Hematopoietic multipotent progenitor cell treated with erythropoietin and hydrocortisone succinate and interleukin-3 and kit ligand, for 4 days (in vitro differentiated cells): ENCODE data around the gene HSPA1A.
"Not testable (repeated sequence)": the region's sequence is repeated elsewhere in the genome, so short reads cannot be mapped to it uniquely, and the experiment has no call there.

Experiments used
- DNase-seq: peaks from one replicate; pipeline ENCODE4 v3.0.0-alpha.2; 2015

Gene HSPA1A

DNA sequence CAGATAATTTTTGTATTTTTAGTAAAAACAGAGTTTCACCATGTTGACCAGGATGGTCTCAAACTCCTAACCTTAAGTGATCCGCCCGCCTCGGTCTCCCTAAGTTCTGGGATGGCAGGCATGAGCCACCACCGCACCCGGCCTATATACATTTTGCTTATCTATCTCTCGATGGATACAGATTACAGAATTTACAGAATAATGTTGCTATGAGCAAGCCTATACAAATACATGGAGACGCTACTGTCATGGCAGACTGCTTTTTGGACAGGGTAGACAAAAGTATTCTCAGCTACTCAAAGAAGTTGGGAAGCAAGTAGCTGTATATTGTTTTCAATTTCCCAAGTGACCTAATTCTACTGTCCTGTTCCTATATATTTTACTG is 1.9 kb upstream of the HSPA1A start:
- DNase-seq: no peak

DNA sequence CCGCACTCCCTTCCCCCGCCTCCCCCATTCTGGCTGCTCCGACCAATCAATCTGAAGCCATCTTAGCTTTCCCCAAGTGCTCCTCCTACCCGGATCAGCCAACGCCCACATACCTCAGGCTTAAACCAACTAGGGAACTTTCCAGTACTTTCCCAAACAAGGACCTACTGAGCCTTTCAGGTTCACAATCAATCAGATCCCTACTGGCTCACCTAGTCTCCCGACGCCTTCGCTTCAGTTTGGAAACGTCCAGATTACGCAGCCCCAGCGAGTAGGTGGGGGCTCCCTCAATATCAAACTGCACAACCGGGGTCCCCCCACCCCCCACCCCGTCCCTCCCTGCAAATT is 692 bp upstream of the HSPA1A start:
- DNase-seq: peak; percentile 95

DNA sequence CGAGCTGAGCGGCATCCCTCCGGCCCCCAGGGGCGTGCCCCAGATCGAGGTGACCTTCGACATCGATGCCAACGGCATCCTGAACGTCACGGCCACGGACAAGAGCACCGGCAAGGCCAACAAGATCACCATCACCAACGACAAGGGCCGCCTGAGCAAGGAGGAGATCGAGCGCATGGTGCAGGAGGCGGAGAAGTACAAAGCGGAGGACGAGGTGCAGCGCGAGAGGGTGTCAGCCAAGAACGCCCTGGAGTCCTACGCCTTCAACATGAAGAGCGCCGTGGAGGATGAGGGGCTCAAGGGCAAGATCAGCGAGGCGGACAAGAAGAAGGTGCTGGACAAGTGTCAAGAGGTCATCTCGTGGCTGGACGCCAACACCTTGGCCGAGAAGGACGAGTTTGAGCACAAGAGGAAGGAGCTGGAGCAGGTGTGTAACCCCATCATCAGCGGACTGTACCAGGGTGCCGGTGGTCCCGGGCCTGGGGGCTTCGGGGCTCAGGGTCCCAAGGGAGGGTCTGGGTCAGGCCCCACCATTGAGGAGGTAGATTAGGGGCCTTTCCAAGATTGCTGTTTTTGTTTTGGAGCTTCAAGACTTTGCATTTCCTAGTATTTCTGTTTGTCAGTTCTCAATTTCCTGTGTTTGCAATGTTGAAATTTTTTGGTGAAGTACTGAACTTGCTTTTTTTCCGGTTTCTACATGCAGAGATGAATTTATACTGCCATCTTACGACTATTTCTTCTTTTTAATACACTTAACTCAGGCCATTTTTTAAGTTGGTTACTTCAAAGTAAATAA is 2.0 kb downstream of the HSPA1A start:
- peak; percentile 72 for DNase-seq

DNA sequence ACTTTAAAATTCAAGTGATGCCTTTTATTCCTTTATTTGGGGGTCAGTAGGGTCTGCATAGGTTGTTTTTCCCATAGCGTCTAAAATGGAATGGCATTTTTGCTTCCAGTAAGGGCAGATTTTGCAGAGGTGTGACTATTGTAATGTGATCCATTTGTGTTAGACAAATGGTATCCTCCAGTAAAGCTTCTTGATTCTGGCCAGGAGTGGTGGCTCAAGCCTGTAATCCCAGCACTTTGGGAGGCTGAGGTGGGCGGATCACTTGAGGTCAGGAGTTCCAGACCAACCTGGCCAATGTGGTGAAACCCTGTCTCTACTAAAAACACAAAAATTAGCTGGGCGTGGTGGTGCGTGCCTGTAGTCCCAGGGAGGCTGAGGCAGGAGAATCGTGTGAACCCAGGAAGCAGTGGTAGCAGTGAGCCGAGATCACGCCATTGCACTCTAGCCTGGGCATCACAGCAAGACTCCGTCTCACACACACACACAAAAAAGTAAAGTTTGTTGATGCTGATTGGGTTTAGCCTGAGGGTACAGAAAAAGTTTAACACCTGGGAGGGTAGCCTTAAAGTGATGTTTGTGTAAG is 2.7 kb downstream of the HSPA1A start:
- not testable (repeated sequence) for DNase-seq

DNA sequence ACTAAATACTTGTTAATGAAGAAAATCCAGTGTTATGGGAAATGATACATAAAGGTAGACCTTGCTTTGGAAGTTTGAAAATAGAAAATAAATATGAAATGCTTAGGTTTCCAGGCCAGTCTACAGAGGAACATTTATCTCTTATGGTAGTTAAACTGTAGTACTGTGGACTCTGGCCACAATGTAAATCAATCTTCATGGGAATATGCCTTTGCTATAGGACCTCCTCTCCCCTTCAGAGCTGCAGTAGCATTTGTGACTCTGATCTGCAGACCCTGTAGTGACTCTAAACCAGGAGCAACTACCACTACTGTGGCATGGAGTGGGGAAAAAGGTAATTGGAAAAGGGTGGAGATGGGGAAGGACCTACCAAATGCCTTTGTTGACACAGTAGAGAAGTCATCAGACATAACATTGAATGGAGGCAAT is 4.5 kb downstream of the HSPA1A start:
- DNase-seq: no peak

DNA sequence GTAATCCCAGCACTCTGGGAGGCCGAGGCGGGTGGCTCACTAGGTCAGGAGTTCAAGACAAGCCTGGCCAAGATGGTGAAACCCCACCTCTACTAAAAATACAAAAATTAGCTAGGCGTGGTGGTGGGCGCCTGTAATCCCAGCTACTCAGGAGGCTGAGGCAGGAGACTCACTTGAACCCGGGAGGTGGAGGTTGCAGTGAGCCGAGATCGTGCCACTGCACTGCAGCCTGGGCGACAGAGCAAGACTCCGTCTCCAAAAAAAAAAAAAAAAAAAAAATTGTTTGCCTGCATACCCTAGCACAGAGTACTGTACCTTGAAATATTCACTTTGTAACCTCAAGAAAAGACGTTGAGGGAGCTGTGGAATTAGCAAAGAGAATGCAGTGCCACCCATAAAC is 5.1 kb downstream of the HSPA1A start:
- DNase-seq: not testable (repeated sequence)

DNA sequence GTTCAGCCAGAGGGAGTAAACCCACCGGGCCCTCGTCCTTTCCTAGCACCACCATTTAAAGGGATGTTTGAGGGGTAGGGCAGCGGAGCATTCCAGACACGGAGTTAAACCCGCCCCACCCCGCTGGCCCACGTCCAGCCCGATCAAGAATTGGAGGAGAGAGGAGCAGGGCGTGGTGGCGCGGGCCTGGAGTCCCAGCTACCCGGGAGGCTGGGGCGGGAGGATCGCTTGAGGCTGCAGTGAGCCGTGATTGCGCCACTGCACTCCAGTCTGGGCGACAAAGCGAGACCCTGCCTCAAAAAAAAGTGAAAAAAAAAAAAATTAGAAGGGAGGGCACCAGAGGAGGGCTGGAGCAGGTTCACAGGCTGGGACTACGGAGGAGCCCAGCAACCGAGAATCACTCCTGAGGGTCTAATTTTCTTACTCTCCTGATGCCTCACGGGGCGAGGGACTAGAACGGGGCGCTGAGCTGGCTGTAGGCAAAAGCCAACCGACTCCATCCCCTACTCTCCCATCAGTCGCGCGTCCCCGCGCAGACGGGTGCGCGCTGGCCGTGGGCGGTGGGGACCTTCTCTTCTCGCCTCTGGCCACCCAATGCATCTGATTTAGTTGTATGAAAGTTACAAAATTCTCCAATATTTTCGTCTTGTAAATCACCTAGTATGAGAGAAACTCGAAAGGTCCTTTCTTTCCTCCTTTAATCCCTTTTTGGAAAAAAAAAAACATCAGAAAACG is 6.1 kb downstream of the HSPA1A start:
- DNase-seq: peak; percentile 71

DNA sequence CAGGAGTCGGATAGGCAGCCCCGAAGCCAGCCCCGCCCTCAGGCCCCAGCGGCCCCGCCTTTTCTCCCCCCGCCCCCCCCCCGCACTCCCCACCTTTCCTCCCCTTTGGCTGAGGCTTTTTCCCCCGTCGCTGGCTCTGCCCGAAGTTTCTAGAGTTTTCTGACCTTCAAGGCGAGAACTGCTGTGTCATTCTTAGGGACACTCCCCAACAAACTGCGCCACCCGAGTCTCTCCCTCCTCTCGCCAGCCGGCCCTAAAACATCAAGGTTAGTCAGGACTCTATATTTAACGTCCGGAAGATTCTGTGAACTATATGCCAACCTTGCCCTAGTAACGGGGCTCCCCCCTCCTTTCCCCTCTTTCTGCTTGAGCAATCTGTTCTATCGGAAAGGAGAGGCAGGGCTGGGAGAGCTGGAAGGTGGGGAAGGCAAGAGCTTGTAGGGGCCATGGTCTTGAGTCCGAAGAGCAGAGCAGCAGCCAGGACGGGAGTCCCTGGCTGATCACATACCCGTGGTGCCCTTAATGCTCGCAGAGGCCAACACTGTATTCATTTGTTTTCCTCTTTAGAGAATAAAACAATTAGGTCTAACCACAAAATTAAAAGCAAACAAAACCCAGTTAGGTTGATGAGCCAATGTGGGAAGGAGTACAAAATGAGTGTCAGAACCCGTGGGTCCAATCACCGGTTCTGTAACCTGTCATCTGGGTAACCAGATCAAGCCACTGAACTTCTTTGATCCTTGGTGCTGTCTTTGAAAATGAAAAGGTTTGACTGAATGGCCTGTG is 6.9 kb downstream of the HSPA1A start:
- peak; percentile 95 for DNase-seq

DNA sequence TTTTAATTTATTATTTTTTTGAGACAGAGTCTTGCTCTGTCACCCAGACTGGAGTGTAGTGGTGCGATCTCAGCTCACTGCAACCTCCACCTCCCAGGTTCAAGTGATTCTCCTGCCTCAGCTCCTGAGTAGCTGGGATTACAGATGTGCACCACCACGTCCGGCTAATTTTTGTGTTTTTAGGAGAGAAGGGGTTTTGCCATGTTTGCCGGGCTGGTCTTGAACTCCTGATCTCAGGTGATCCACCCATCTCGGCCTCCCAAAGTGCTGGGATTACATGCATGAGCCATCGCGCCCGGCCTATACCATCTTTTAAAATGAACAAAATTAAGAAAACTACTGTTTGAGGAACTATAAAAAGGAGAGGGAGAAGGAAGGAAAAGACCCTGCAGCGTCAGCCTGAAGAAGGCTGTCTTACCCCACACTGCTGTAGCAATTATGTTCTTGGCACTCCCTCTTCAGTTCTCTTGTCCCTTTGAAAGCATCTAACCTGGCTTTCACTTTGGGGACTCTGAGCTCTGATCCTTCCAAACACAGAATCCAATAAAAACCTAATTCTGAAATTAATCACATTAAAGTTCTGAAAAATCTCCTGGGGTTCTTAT is 8.4 kb downstream of the HSPA1A start:
- peak; percentile 48 for DNase-seq

DNA sequence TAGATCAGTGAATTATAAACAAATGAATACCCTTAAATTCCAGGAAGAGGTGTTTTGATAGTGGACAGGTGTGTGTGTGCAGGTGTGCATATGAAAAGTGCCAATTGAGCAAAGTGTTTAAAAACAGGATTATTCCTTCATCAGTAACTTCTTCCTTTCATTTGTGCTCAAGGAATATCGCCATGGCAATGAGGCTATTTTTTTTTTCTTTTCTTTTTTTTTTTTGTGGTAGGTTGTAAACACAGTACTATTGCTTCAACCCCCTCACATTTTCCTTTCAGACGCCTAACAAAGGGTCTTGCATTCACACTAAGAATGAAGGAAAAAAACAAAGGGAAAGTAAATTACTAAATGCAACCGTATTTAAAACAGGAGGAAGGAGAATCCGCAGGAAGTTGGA is 10.2 kb downstream of the HSPA1A start:
- no peak for DNase-seq

DNA sequence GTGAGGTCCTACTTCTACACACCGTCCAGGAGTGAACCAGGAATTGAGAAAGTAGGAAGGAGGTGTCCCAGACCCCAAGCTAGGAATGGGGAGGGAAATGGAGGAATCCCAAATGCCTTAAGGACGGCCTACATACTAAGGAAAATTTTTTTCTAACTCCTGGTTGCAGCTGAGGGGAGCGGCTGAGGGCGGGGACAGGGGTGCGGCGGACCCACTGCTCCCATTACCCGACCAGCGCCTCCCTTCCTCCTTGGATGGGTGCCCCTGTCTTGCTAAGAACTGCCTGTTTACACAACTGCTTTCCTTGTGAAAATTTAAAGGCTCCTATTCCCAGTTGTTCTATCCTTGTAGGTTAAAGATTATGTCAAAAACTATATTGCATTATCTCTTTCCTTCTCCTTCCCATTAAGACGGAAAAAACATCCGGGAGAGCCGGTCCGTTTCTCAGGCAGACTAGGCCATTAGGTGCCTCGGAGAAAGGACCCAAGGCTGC is 11.5 kb downstream of the HSPA1A start:
- peak; percentile 89 for DNase-seq

DNA sequence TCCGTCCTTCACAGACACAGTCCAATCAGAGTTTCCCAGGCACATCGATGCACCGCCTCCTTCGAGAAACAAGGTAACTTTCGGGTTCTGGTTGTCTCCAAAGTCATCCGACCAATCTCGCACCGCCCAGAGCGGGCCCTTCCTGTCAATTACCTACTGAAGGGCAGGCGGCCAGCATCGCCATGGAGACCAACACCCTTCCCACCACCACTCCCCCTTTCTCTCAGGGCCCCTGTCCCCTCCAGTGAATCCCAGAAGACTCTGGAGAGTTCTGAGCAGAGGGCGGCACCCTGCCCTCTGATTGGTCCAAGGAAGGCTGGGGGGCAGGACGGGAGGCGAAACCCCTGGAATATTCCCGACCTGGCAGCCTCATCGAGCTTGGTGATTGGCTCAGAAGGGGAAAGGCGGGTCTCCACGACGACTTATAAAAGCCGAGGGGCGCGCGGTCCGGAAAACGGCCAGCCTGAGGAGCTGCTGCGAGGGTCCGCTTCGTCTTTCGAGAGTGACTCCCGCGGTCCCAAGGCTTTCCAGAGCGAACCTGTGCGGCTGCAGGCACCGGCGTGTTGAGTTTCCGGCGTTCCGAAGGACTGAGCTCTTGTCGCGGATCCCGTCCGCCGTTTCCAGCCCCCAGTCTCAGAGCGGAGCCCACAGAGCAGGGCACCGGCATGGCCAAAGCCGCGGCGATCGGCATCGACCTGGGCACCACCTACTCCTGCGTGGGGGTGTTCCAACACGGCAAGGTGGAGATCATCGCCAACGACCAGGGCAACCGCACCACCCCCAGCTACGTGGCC is 12.1 kb downstream of the HSPA1A start, which contains the start of gene HSPA1B:
HSPA1B (plus strand) TSS at position 453 of the 794 bp plus-strand sequence; CDS start at position 666, 213 bp downstream.
- DNase-seq: peak; percentile 100

DNA sequence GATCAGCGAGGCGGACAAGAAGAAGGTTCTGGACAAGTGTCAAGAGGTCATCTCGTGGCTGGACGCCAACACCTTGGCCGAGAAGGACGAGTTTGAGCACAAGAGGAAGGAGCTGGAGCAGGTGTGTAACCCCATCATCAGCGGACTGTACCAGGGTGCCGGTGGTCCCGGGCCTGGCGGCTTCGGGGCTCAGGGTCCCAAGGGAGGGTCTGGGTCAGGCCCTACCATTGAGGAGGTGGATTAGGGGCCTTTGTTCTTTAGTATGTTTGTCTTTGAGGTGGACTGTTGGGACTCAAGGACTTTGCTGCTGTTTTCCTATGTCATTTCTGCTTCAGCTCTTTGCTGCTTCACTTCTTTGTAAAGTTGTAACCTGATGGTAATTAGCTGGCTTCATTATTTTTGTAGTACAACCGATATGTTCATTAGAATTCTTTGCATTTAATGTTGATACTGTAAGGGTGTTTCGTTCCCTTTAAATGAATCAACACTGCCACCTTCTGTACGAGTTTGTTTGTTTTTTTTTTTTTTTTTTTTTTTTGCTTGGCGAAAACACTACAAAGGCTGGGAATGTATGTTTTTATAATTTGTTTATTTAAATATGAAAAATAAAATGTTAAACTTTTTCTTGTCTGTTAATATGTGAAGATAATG is 14.4 kb downstream of the HSPA1A start:
- peak; percentile 88 for DNase-seq

DNA sequence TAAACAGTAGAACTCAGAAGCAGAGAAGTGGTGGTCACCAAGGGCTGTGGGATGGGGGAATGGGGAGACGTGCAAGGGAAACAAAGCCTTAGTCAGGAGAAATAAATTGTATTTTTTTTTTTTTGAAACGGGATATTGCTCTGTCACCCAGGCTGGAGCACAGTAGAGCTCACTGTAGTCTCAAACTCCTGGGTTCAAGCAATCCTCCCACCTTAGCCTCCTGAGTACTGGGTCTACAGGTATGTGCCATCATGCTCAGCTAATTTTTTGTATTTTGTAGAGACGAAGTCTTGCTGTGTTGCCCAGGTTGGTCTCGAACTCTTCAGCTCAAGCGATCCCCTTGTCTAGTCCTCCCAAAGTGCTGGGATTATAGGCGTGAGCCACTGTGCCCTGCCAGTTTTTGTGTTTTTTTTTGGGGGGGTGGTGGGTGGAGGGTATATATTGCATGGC is 15.6 kb downstream of the HSPA1A start:
- no peak for DNase-seq

DNA sequence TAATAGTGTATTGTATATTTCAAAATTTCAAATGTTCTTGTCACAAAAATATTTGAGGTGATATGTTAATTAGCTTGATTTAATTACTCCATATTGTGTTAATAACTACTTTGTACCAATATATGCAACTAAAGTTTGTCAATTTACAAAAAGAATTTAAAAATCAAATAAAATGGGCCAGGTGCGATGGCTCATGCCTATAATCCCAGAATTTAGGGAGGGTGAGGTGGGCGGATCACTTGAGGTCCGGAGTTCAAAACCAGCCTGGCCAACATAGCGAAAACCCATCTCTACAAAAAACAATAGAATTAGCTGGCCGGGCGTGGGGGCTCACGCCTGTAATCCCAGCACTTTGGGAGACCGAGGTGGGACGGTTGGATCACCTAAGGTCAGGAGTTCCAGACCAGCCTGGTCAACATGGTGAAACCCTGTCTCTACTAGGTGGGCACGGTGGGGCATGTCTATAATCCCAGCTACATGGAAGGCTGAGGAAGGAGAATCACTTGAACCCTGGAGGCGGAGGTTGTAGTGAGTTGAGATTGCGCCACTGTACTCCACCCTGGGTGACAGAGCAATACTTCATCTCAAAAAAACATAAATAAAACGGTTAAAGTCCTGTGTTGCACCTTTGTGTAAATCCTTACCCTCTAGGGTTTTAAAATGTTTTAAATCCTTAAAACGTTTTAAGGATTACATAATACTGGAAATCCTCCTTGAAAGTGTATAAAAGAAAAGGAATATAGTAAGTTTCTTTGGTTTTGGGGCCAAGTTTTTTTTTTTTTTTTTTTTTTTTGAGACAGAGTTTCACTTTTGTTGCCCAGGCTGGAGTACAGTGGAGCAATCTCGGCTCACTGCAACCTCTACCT is 16.2 kb downstream of the HSPA1A start:
- DNase-seq: peak; percentile 39

DNA sequence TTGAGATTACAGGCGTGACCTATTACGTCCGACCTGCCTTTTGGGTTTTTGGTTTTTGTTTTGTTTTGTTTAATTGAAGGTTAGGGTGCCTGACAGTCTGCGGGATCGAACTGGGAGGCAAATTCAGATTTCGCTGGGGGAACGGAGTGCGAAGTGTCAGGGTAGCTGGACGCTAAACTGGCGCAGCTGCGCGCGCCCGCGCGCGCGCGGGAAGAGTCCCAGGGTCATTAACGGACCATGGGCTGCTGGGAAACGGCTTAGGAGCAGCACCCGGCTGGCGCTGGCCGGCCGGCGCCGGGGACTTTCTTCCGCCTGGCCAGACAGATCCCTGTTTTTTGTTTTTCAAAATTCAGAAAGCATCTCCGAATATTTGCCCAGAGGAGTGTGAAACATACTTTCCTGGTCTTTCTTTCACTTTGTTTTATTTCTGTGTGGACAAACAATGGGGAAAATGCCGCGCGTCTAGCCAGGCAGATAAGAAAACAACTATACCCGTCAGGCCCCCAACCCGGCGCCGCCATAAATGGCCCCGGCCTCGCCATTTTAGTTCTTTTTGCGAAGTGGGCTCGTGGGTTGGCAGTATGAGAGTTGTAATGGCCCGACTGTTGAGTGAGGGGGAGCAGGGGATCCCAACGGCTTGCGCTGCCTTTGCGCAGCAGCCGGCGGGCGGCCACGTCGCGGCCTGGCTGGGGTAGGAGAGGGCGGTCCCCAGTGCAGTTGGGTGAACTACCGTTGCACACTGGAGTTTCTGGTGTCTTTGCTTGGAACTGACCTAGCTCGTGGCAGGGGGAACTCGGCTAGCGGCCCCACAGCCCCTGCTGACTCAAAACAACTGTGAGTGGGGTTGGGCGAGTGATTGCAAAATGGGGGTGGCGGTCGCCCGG is 19.3 kb downstream of the HSPA1A start:
- DNase-seq: peak; percentile 94

DNA sequence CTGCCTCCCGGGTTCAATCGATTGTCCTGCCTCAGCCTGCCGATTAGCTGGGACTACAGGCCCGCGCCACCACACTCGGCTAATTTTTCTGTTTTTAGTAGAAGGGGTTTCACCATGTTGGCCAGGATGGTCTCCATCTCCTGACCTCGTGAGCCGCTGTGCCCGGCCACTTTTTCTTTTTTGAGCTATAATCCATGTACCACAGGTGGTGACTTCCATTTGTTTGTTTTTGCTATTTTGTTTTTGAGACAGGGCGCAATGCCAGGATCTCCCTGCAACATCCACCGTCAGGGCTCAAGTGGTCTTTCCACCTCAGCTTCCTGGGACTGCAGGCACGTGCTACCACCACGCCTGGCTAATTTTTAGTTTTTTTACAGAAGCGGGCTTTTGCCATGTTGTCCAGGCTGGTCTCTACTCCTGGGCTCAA is 20.7 kb downstream of the HSPA1A start:
- DNase-seq: no peak

DNA sequence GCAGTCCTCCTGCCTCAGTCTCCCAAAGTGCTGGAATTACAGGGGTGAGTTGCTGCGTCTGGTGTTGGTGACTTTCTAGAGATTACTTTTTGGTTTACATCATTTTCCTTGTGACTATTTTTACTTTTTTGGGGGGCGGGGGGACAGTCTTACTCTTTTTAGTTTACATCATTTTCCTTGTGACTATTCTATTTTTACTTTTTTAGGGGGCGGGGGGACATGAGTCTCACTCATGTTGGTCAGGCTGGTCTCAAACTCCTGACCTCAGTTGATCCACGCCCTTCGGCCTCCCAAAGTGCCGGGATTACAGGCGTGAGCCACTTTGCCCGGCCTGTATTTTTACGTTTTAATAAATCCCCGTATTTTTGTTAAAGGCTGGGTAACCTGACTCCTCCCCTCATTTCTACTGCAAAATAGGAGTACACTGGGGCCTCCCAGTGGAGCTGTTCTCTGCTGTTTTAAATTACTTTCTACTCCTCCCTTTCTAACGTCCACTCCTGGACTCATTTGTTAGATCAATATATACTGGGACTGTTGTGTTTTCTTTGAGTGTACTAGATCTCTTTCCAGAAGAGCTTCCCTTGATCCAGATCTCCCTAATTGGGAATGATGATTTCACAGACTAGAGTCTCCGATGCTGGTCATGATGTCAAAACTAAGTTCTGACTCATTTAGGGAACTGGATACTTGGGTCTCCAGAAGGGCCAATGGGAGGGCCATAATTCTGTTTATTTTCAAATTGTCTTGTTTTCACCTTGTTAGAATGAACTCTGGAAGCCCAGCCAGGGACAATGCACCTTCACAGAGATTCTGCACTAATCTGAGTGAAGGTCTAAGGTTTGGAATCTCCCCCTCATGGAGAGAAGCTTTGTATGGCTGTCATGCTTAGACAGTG is 21.4 kb downstream of the HSPA1A start:
- peak; percentile 52 for DNase-seq
